GM12872 (cell line): ENCODE data around the gene CLCN1.

Experiments used
- CTCF ChIP-seq: IDR thresholded peaks from 3 replicates; pipeline ENCODE4 v1.5.1; 2011; ENCODE audit warnings: low read depth, mild to moderate bottlenecking, low read length, moderate library complexity; ENCODE audit not compliant: insufficient read depth

Gene CLCN1

GRCh38 chr7:143383642-143383957 is 67.7 kb downstream of the CLCN1 start:
- TF ChIP-seq CTCF = no peak

GRCh38 chr7:143384148-143384547 is 68.2 kb downstream of the CLCN1 start:
- TF ChIP-seq CTCF = no peak

GRCh38 chr7:143384661-143385631 is 69.0 kb downstream of the CLCN1 start:
- TF ChIP-seq CTCF = no peak

GRCh38 chr7:143385891-143386781 is 70.2 kb downstream of the CLCN1 start:
- TF ChIP-seq CTCF = no peak

- no peak for TF ChIP-seq CTCF
Observed at GRCh38 chr7:143387156-143387975, 71.5 kb downstream of the CLCN1 start.

- no peak for TF ChIP-seq CTCF
Observed at GRCh38 chr7:143388051-143388450, 72.1 kb downstream of the CLCN1 start.
